Non-pigmented ciliary epithelial cell (primary cell): ENCODE results near the gene INO80D.
"Not testable (repeated sequence)": the region's sequence is repeated elsewhere in the genome, so short reads cannot be mapped to it uniquely, and the experiment has no call there.

Source experiments
- DNase-seq: peaks from one replicate; pipeline ENCODE4 v3.0.0-alpha.2; 2010; ENCODE audit warnings: low read depth

The INO80D gene

DNA sequence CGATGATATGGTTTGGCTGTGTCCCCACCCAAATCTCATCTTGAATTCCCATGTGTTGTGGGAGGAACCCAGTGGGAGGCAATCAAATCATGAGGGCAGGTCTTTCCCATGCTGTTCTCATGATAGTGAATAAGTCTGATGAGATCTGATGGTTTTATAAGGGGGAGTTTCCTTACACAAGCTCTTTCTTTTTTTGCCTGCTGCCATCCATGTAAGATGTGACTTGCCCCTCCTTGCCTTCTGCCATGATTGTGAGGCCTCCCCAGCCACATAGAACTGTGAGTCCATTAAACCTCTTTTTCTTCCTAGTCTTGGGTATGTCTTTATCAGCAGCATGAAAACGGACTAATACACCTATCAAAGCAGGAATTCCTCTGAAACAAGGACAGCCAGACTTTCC, 107.2 kb downstream of the INO80D start:
- DNase-seq, result not testable (repeated sequence)

DNA sequence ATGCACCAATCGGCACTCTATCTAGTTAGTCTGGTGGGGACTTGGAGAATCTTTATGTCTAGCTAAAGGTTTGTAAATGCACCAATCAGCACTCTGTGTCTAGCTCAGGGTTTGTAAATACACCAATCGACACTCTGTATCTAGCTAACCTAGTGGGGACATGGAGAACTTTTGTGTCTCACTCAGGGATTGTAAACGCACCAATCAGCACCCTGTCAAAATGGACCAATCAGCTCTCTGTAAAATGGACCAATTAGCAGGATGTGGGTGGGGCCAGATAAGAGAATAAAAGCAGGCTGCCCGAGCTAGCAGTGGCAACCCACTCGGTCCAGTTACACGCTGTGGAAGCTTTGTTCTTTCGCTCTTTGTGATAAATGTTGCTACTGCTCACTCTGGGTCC, 108.3 kb downstream of the INO80D start:
- DNase-seq, result not testable (repeated sequence)

- DNase-seq, result not testable (repeated sequence)
Measured at GRCh38 chr2:205976934-205977659, 108.9 kb downstream of the INO80D start.

DNA sequence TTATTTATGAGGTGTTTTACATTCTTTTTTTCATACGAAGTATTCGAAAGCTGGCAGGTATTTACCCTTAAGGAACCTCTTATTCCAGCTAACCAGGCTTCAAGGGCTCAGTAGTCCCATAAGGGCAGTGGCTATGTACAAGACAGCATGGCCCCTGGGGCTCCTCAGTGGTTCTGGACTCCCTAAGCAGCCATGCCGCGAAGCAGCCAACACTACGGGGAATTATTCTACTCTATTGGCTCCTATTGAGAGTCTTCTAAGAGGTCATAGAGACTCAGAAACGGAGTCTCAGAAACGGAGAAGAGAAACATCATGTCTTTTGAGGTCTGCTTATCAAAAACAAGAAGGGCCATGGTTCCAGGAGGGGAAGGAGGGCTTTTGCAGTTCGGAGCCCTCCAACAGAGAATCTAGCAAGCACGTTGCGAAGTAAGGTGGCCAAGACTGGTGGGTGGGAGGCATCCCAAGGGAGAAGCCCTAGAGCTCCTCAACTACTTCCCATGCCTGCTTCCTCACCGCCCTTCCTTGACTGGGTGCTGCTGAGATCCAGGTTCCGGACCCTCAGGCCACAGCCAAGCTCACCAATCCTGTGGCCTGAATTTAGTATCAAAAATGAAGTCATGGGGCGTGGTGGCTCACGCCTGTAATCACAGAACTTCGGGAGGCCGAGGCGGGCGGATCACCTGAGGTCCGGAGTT, 109.7 kb downstream of the INO80D start:
- no peak for DNase-seq

GRCh38 chr2:205975082-205975949, 110.7 kb downstream of the INO80D start:
- no peak for DNase-seq

GRCh38 chr2:205972113-205972512, 113.9 kb downstream of the INO80D start:
- DNase-seq, result no peak

DNA sequence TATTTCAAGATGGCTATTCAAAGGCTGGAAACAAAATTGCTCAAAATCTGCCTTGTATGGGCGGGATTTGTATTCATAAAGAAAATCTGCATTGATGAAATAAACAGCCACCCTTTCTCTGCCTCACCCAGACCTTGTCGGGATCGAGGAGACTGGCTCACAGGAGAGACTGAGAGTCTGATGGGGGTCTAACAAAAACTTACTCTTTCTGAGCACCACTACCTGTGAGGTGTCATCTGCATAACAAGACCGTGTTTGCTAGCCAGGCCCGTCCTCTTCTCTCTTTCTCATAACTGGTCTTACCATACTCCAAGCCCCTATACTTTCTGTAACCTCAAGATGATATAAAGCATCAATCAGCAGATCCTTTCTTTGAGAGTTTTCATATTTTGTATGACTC, 115.6 kb downstream of the INO80D start:
- no peak for DNase-seq

- DNase-seq, result no peak
Measured at GRCh38 chr2:205969584-205969983, 116.4 kb downstream of the INO80D start.

- no peak for DNase-seq
Measured at GRCh38 chr2:205967391-205968075, 118.4 kb downstream of the INO80D start.

GRCh38 chr2:205965707-205966106, 120.3 kb downstream of the INO80D start:
- no peak for DNase-seq

DNA sequence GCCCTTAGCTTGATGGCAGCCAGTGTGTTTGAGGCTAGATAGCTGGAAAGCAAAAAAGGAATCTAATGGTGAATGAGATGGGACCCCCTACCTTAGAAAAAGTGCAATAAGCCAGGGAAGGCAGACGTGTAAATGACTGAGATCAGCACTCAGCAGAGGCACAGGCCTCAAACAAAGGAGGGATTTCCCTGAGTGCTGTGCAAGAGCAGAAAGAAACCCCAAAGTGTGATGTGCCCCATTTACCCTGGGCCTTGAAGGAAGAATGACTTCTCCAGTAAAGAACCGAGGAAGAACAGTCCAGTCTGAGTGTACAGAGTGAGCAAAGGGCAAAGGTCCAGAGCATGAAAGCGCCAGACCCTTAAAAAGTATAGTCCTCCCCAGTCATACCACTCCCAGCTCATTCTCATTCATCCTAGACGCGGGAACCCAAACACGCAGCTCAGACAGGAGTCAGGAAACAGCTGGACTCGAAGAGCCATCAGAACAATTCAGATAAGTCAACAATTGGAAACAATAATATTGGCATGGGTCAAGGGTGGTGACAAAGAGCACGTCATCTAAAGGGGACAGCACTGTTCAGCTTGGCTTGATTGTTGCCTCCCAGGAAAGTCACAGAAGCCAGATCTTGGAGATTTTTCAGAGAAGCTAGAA, 121.7 kb downstream of the INO80D start:
- DNase-seq, result no peak

DNA sequence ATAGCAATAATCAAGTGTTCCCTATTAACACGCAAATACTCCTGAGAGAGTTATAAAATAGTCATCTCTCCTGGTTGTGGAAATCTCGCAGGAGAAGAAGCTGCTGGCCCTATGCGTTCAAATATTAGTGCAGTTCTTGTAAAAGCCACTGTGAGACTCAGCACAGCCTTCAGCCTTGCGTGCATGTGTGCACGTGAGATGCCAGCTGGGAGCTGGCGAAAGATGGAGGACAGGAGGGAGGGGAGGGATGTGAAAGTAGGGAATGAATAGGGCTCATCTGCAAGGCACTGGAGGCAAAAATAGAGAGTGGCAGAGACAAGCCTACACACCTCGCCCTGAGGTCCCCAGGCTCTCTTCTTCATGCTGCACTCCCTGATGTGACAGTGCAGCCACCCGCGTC, 126.5 kb downstream of the INO80D start:
- DNase-seq, result no peak

GRCh38 chr2:205957452-205958154, 128.4 kb downstream of the INO80D start:
- no peak for DNase-seq

DNA sequence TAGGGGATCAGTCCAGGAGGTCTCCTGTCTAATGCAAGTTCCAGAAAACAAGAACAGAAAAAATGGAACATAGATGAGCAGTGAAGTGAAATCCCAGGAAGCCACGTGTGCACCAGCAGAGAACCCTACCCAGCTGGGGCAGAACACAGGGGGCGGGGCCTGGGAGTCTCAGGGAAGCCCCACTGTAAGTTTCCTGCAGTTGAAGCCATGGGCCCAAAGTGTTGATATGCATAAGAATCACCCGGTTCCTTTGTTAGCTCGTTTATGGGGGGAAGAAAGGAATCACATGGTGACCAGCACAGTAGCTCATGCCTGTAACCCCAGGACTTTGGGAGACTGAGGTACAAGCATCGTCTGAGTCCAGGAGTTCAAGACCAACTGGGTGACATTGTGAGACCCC, 131.3 kb downstream of the INO80D start:
- DNase-seq, result no peak

GRCh38 chr2:205952282-205952681, 133.7 kb downstream of the INO80D start:
- DNase-seq, result no peak

GRCh38 chr2:205948883-205949282, 137.1 kb downstream of the INO80D start:
- no peak for DNase-seq

GRCh38 chr2:205948496-205948837, 137.5 kb downstream of the INO80D start:
- DNase-seq, result no peak

DNA sequence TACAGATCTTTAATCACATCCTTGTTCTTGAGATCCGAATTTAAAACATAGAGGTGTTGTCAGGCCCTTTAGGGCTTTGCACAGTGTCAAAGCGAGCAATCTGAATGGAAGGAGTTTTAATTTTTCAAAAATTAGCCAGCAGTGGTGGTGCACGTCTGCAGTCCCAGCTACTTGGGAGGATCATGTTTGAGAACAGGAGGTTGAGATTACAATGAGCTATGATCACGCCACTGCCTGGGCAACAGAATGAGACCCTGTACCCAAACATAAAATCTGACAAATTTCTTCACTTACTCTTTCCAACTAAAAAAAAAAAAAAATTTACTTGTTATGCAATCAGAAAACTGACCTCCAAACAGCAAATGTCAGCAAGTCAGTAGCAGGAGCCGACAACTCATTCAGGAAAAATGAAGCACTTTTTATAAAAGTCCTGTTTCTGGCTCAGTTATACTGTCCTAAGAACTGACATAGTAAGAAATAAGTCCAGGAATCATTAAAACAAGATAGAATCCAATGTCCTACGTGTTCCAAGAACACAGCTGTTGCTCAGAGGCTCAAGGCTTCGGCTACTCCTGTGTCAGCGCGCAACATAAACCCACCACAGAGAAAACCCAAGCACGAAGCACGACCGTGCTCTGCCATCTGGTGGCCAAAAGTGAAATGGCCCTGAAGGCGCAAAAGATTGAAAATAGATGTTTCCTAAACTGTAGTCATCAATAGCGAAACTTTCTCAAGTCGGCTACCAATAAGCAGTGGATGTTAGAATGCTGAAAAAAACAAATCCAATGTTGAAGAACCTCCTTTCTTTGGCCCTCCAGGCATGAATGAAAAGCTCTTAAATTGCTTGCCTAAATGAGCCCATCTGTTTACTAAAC, 138.1 kb downstream of the INO80D start:
- no peak for DNase-seq

GRCh38 chr2:205946226-205946625, 139.7 kb downstream of the INO80D start:
- DNase-seq, result no peak
